H1 (cell line): ENCODE measurements around the gene SLC34A1. TPM values are rescaled to one million over a fixed set of nuclear protein-coding genes. Genes with fewer than 3 reads are reported as not detected.

Experiments used
- CTCF ChIA-PET: fragments of 300-600 bp; sonication (Branson Sonifier 250); formaldehyde crosslinking; loops from one replicate; lab custom pipeline; 2021; ENCODE audit not compliant: partially characterized antibody; lab: Charles Lee
- POLR2A ChIA-PET: fragments of 300-600 bp; sonication (Branson Sonifier 250); formaldehyde crosslinking; loops from one replicate; lab custom pipeline; 2021; ENCODE audit warnings: inconsistent platforms; ENCODE audit not compliant: partially characterized antibody; lab: Charles Lee
- DNase-seq, 2 experiments: peaks; one replicate each; pipeline versions ENCODE4 v3.0.0 to v3.0.0-alpha.2; 2010 to 2022; ENCODE audit warnings: low spot score in 2 of 2, low read depth in 1 of 2, mixed read lengths in 1 of 2
- FAIRE-seq: peaks from 2 replicates; lab custom pipeline; 2011; peaks lifted over from hg19 to GRCh38; lab: Jason Lieb, UNC
- H2AFZ ChIP-seq: 2 replicates; pipeline ENCODE4 v1.8.1; 2012; ENCODE audit warnings: low read length, inconsistent platforms
- H2AK5ac ChIP-seq: 2 replicates; pipeline ENCODE4 v1.6.1; 2013; ENCODE audit warnings: low read depth, low read length
- H2BK120ac ChIP-seq: replicated peaks from 2 replicates; pipeline ENCODE3; 2013; ENCODE audit warnings: low read depth, low read length, inconsistent platforms
- H2BK12ac ChIP-seq: 2 replicates; pipeline ENCODE4 v1.6.1; 2013; ENCODE audit warnings: low read depth, low read length
- H2BK15ac ChIP-seq: 2 replicates; pipeline ENCODE4 v1.6.1; 2013; ENCODE audit warnings: low read length
- H2BK20ac ChIP-seq: 2 replicates; pipeline ENCODE4 v1.6.1; 2013; ENCODE audit warnings: low read length
- H2BK5ac ChIP-seq: 2 replicates; pipeline ENCODE4 v1.6.1; 2013; ENCODE audit warnings: low read depth, low read length
- H3K14ac ChIP-seq: 2 replicates; pipeline ENCODE4 v1.6.1; 2013; ENCODE audit warnings: inconsistent platforms; ENCODE audit not compliant: insufficient read length
- H3K18ac ChIP-seq: 2 replicates; pipeline ENCODE4 v1.6.1; 2013; ENCODE audit warnings: low read length; ENCODE audit errors: extremely low read depth
- H3K23ac ChIP-seq: 2 replicates; pipeline ENCODE4 v1.6.1; 2013; ENCODE audit warnings: inconsistent platforms; ENCODE audit not compliant: insufficient read length
- H3K23me2 ChIP-seq: 2 replicates; pipeline ENCODE4 v1.6.1; 2013; ENCODE audit warnings: low read depth, low read length
- H3K27ac ChIP-seq: 2 replicates; pipeline ENCODE4 v1.6.1; 2011; ENCODE audit warnings: low read depth, low read length, inconsistent platforms
- H3K27me3 ChIP-seq, 4 experiments: replicated peaks in 1 of 4; 1 replicate in 1 of 4; 2 replicates in 3 of 4; pipeline versions ENCODE4 v1.6.1 to v1.8.1; 2011 to 2013; ENCODE audit warnings: low read length in 3 of 4, mild to moderate bottlenecking in 3 of 4, inconsistent platforms in 2 of 4, mixed read lengths in 2 of 4, moderate library complexity in 1 of 4; ENCODE audit not compliant: control insufficient read depth in 3 of 4, insufficient read depth in 3 of 4; ENCODE audit errors: extremely low read depth in 1 of 4
- H3K36me3 ChIP-seq, 4 experiments: 2 replicates each; pipeline versions ENCODE4 v1.6.1 to v1.8.1; 2011 to 2013; ENCODE audit warnings: mild to moderate bottlenecking in 4 of 4, low read length in 3 of 4, moderate library complexity in 2 of 4, control low read depth in 1 of 4, inconsistent platforms in 1 of 4; ENCODE audit not compliant: insufficient read depth in 4 of 4, control insufficient read depth in 2 of 4
- H3K4ac ChIP-seq: replicated peaks from 2 replicates; pipeline ENCODE3; 2013; ENCODE audit warnings: low read length, low read depth, mixed read lengths, inconsistent platforms; ENCODE audit not compliant: insufficient read length
- H3K4me1 ChIP-seq, 4 experiments: replicated peaks in 1 of 4; 1 replicate in 1 of 4; 2 replicates in 3 of 4; pipeline versions ENCODE4 v1.6.1 to v1.8.1; 2011 to 2013; ENCODE audit warnings: low read length in 3 of 4, inconsistent platforms in 2 of 4, mixed read lengths in 1 of 4; ENCODE audit not compliant: insufficient read depth in 4 of 4, control insufficient read depth in 3 of 4
- H3K4me2 ChIP-seq, 2 experiments: 2 replicates each; pipeline versions ENCODE4 v1.6.1 to v1.8.1; 2011 to 2013; ENCODE audit warnings: low read depth in 2 of 2, low read length in 2 of 2, control low read depth in 1 of 2, inconsistent platforms in 1 of 2, mild to moderate bottlenecking in 1 of 2; ENCODE audit not compliant: insufficient read depth in 1 of 2
- H3K4me3 ChIP-seq, 4 experiments: fragments of 200-600, 300-600 bp in 1 of 4; sonication (generic), shearing (Covaris generic), sonication (Bioruptor Twin) in 1 of 4; 2 replicates each; pipeline versions ENCODE4 v1.5.1 to v1.8.1; 2011 to 2016; ENCODE audit warnings: low read length in 4 of 4, low read depth in 3 of 4, control low read depth in 2 of 4, inconsistent platforms in 2 of 4, mild to moderate bottlenecking in 2 of 4, mixed read lengths in 1 of 4, moderate library complexity in 1 of 4; ENCODE audit not compliant: insufficient read depth in 2 of 4; ENCODE audit errors: extremely low read depth in 1 of 4
- H3K56ac ChIP-seq: replicated peaks from 2 replicates; pipeline ENCODE3; 2013; ENCODE audit warnings: low read depth, mild to moderate bottlenecking, mixed read lengths, low read length, inconsistent platforms; ENCODE audit not compliant: insufficient read length
- H3K79me1 ChIP-seq: 2 replicates; pipeline ENCODE4 v1.6.1; 2013; ENCODE audit warnings: low read depth, low read length, control low read depth
- H3K79me2 ChIP-seq, 2 experiments: 2 replicates each; pipeline versions ENCODE4 v1.6.1 to v1.8.1; 2012 to 2013; ENCODE audit warnings: low read length in 2 of 2, mild to moderate bottlenecking in 2 of 2, inconsistent platforms in 1 of 2; ENCODE audit not compliant: insufficient read depth in 2 of 2, control insufficient read depth in 1 of 2
- H3K9ac ChIP-seq, 4 experiments: replicated peaks in 1 of 4; 1 replicate in 1 of 4; 2 replicates in 3 of 4; pipeline versions ENCODE4 v1.6.1 to v1.8.1; 2011 to 2013; ENCODE audit warnings: low read depth in 3 of 4, low read length in 3 of 4, control low read depth in 2 of 4, mild to moderate bottlenecking in 2 of 4, moderate library complexity in 2 of 4, inconsistent platforms in 1 of 4; ENCODE audit errors: extremely low read depth in 1 of 4
- H3K9me3 ChIP-seq, 2 experiments: 2 replicates each; pipeline versions ENCODE4 v1.6.1 to v1.8.1; 2012 to 2013; ENCODE audit warnings: mild to moderate bottlenecking in 2 of 2, moderate library complexity in 2 of 2, control low read depth in 1 of 2, inconsistent platforms in 1 of 2, low read depth in 1 of 2, low read length in 1 of 2, mixed read lengths in 1 of 2; ENCODE audit not compliant: insufficient read depth in 2 of 2
- H4K20me1 ChIP-seq, 2 experiments: replicated peaks in 1 of 2; 2 replicates each; pipeline versions ENCODE3 to v1.8.1; 2011 to 2013; ENCODE audit warnings: inconsistent platforms in 2 of 2, low read length in 2 of 2, mild to moderate bottlenecking in 1 of 2; ENCODE audit not compliant: insufficient read depth in 2 of 2, control insufficient read depth in 1 of 2
- H4K5ac ChIP-seq: 2 replicates; pipeline ENCODE4 v1.6.1; 2013; ENCODE audit warnings: low read length, low read depth, mixed read lengths, inconsistent platforms; ENCODE audit not compliant: insufficient read length
- H4K8ac ChIP-seq: 2 replicates; pipeline ENCODE4 v1.8.0; 2013; ENCODE audit warnings: mild to moderate bottlenecking, moderate library complexity, low read length, inconsistent platforms; ENCODE audit not compliant: insufficient read depth; ENCODE audit errors: extremely low read depth
- H4K91ac ChIP-seq: replicated peaks from 2 replicates; pipeline ENCODE3; 2013; ENCODE audit warnings: low read length, mixed read lengths, inconsistent platforms; ENCODE audit not compliant: insufficient read length
- EGR1 ChIP-seq: IDR thresholded peaks from 2 replicates; pipeline ENCODE4 v1.6.1; 2011; ENCODE audit warnings: low read depth, low read length, borderline replicate concordance
- SAP30 ChIP-seq: fragments of 300-600 bp; sonication (generic); IDR thresholded peaks from 2 replicates; pipeline ENCODE4 v1.7.1; 2012; ENCODE audit warnings: low read length, moderate library complexity, mild to moderate bottlenecking, inconsistent platforms; ENCODE audit not compliant: insufficient read depth, insufficient replicate concordance
- SRF ChIP-seq: IDR thresholded peaks from 2 replicates; pipeline ENCODE4 v1.6.1; 2011; ENCODE audit warnings: mild to moderate bottlenecking, low read depth, low read length, moderate library complexity
- SUZ12 ChIP-seq: fragments of 200-600 bp; sonication (generic); IDR thresholded peaks from 2 replicates; pipeline ENCODE4 v1.6.1; 2012; ENCODE audit warnings: mild to moderate bottlenecking, inconsistent platforms, low read length, moderate library complexity, mixed read lengths
- WGBS, 2 experiments: shearing (Covaris generic) in 1 of 2; methylation state at CpG; one replicate each; pipeline versions ENCODE4 v1.1.6 to v1.1.7; 2013 to 2015; ENCODE audit warnings: low lambda C conversion rate in 2 of 2, mixed read lengths in 2 of 2, inconsistent platforms in 1 of 2, low coverage in 1 of 2, missing lambda C conversion rate in 1 of 2; ENCODE audit not compliant: insufficient replicate concordance in 2 of 2, insufficient coverage in 1 of 2, insufficient read length in 1 of 2; ENCODE audit errors: extremely low coverage in 1 of 2, missing lambda C conversion rate in 1 of 2; 5-methylcytosine and 5-hydroxymethylcytosine counted together
- polyA plus RNA-seq, 7 experiments: library from polyadenylated mRNA; depleted of rRNA in 3 of 7; stranded (reverse) in 5 of 7; unstranded in 2 of 7; fragments of >200 nt in 5 of 7; fragments of 200-250 nt in 2 of 7; gene quantifications; 1 replicate in 5 of 7; 2 replicates in 1 of 7; 4 replicates in 1 of 7; pipeline versions ENCODE4 v1.2.1 to v1.2.3, GENCODE V29; 2011 to 2013; ENCODE audit warnings: missing spikeins in 2 of 7, mixed read lengths in 2 of 7
- total RNA-seq: library from RNA; stranded (reverse); fragmentation: NEBNext Ultra II Directional; extraction: Animal tissue kit (Norgen Biotek cat#: 25700); gene quantifications from 2 replicates; pipeline ENCODE4 v1.2.1, GENCODE V29; 2021

The SLC34A1 gene
- total and polyA plus RNA-seq, 2 of the 8 experiments (the other 6 are each of a cell fraction or from before 2014, with no cell fraction given) = not detected

DNA sequence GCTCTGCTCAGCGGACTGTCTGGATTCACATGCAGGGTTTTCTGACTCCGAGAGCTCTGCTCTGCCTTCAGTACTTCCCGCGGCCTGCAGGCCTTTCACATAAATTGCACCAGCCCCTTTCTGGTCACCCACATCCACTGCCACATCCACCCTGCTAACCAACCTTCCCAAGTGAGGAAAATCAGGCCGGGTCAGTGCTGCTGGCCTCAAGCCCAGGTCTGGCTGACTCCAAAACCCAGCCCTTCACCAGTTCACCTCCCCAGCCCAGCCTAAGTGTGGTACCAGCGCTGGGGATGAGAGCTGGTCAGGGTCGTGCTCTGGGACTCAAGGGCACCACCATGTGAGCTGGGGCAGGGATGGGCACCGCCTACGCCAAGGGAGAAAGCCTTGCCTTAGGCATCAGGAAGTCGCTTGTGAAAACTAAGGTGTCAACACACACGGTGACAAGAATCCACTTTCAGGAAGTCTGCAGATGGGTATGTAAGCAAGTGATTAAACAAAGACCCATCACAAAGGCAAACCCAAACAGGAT, 45.1 kb upstream of the SLC34A1 start:
- FAIRE-seq = no peak
- Histone ChIP-seq H3K4me2 (no peak overlapping the region), H3K9me3 (no peaks in the 10 kb centered on the region), H2BK5ac (peak overlapping the region; percentile 72; the same call in 1 of the 2 replicates), H2BK20ac (no peak overlapping the region), H3K23ac (no peak overlapping the region), H3K36me3 (peaks cover 16 to 29% (median 22%) of the 10 kb centered on the region in 4 experiments; a peak in 7 of 8 replicates), H3K9ac (peak overlapping the region in 1 of 4 experiments; percentile 21; a peak in 1 of 7 replicates), H4K91ac (no peak overlapping the region), H3K4me3 (no peak overlapping the region), H3K79me1 (peaks cover 9% of the 10 kb centered on the region), H3K18ac (no peak overlapping the region; the same call in 1 of the 2 replicates), H2AFZ (no peak overlapping the region), H4K5ac (no peak overlapping the region), H2BK12ac (peak overlapping the region; percentile 55; the same call in 1 of the 2 replicates), H3K4ac (peak overlapping the region; percentile 39), H3K23me2 (no peaks in the 10 kb centered on the region), H4K20me1 (peaks cover 2 to 12% of the 10 kb centered on the region in 2 experiments), H3K27ac (no peak overlapping the region), H4K8ac (no peak overlapping the region), H3K79me2 (peaks cover 3 to 27% of the 10 kb centered on the region in 2 experiments; a peak in 2 of 4 replicates), H3K27me3 (no peaks in the 10 kb centered on the region), H2BK15ac (no peak overlapping the region), H2BK120ac (no peak overlapping the region), H3K56ac (no peak overlapping the region), H2AK5ac (no peak overlapping the region), H3K4me1 (peaks cover 0 to 5% (median 3%) of the 10 kb centered on the region in 4 experiments; a peak in 4 of 7 replicates), H3K14ac (no peak overlapping the region)
- no peak for DNase-seq
- TF ChIP-seq SUZ12 (no peak), SRF (no peak), SAP30 (no peak), EGR1 (no peak)
- WGBS, 2 experiments = 92% methylated on average over 11 of the region's 11 CpGs; no CpG with 5 or more reads in 1 of the 2 experiments
- POLR2A ChIA-PET = interaction anchor here (0.8 to 1.7 kb wide), 6 partner anchors 10 to 104 kb away, joined by 3 to 5 read pairs (median 4); no protein-coding TSS in a partner anchor
- CTCF ChIA-PET = interaction anchor here (1.1 to 10.3 kb wide), 5 partner anchors 11 to 31 kb away, joined by 3 to 100 read pairs (median 4); partner anchors contain the start of gene LMAN2
